OCI-LY3 (cell line): ENCODE measurements around the gene PIK3C2G.

Experiments used
- H2AFZ ChIP-seq: fragments of 200-600, 300-600 bp; shearing (Covaris generic); 2 replicates; pipeline ENCODE4 v1.6.0; 2014; ENCODE audit warnings: antibody characterized with exemption, low read depth, low read length
- H3K27ac ChIP-seq: fragments of 200-600, 300-600 bp; sonication (generic); 2 replicates; pipeline ENCODE4 v1.5.1; 2014; ENCODE audit warnings: mild to moderate bottlenecking, low read length, moderate library complexity, mixed read lengths
- H3K27me3 ChIP-seq: fragments of 200-600, 300-600 bp; sonication (generic); 2 replicates; pipeline ENCODE4 v1.6.1; 2014; ENCODE audit warnings: low read depth, low read length, mixed read lengths
- H3K36me3 ChIP-seq: fragments of 200-600, 300-600 bp; sonication (generic); replicated peaks from 2 replicates; pipeline ENCODE3; 2014; ENCODE audit warnings: low read depth, low read length, mixed read lengths
- H3K4me1 ChIP-seq: fragments of 300-600, 200-600 bp; sonication (generic); 2 replicates; pipeline ENCODE4 v1.6.1; 2014; ENCODE audit warnings: low read length, mixed read lengths
- H3K4me2 ChIP-seq: fragments of 200-600, 300-600 bp; sonication (generic); 2 replicates; pipeline ENCODE4 v1.6.1; 2014; ENCODE audit warnings: low read length, mixed read lengths
- H3K4me3 ChIP-seq: fragments of 300-600, 200-600 bp; sonication (generic); 2 replicates; pipeline ENCODE4 v1.5.1; 2014; ENCODE audit warnings: antibody characterized with exemption, mild to moderate bottlenecking, low read length, moderate library complexity
- H3K79me2 ChIP-seq: fragments of 300-600, 200-600 bp; shearing (Covaris generic); 2 replicates; pipeline ENCODE4 v1.6.1; 2014; ENCODE audit warnings: mild to moderate bottlenecking, low read length, mixed read lengths
- H3K9ac ChIP-seq: fragments of 300-600, 200-600 bp; shearing (Covaris generic); 2 replicates; pipeline ENCODE4 v1.6.0; 2014; ENCODE audit warnings: mild to moderate bottlenecking, low read length, moderate library complexity
- H3K9me3 ChIP-seq: fragments of 200-600, 300-600 bp; shearing (Covaris generic); 2 replicates; pipeline ENCODE4 v1.6.1; 2014; ENCODE audit warnings: low read length, mixed read lengths; ENCODE audit not compliant: insufficient read depth
- H4K20me1 ChIP-seq: fragments of 200-600, 300-600 bp; sonication (generic); 2 replicates; pipeline ENCODE4 v1.6.1; 2016; ENCODE audit warnings: low read length, mixed read lengths; ENCODE audit not compliant: insufficient read depth
- EZH2phosphoT487 ChIP-seq: fragments of 200-600 bp; shearing (Covaris generic); IDR thresholded peaks from 2 replicates; pipeline ENCODE4 v1.6.1; 2018; ENCODE audit warnings: antibody characterized with exemption, mixed run types, low read depth
- TF ChIP-seq, protein P1 (sequence below): fragments of 200-600, 300-600 bp; sonication (generic); IDR thresholded peaks from 2 replicates; pipeline ENCODE4 v1.5.1; 2014; ENCODE audit warnings: antibody characterized with exemption, low read length, low read depth

PIK3C2G gene

DNA sequence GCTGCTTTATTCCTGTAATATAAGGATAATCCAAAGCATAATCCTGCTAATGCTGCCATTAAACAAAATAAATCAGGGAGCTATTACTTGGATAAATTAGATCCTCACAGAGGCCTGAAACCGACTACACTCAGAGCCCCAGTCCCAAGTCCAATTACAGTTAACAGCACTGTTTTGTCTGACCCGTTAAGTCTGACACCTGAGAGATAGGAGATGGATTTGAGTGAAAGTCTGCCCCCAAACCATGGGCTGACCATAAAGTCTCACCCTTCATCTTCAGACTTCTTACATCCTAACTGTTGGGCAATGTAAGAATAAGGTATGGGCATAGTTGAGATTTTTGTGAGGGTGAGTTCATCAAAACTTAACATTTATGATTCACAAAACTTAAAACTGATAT, 294.8 kb downstream of the PIK3C2G start:
- Histone ChIP-seq H3K9me3 (no peaks in the 10 kb centered on the region), H3K79me2 (no peaks in the 10 kb centered on the region), H3K4me1 (no peaks in the 10 kb centered on the region), H3K27ac (no peak overlapping the region), H2AFZ (no peak overlapping the region), H3K27me3 (no peaks in the 10 kb centered on the region), H3K9ac (no peak overlapping the region), H3K4me2 (no peak overlapping the region), H3K4me3 (no peak overlapping the region), H4K20me1 (no peaks in the 10 kb centered on the region), H3K36me3 (no peaks in the 10 kb centered on the region)
- TF ChIP-seq, protein P1, sequence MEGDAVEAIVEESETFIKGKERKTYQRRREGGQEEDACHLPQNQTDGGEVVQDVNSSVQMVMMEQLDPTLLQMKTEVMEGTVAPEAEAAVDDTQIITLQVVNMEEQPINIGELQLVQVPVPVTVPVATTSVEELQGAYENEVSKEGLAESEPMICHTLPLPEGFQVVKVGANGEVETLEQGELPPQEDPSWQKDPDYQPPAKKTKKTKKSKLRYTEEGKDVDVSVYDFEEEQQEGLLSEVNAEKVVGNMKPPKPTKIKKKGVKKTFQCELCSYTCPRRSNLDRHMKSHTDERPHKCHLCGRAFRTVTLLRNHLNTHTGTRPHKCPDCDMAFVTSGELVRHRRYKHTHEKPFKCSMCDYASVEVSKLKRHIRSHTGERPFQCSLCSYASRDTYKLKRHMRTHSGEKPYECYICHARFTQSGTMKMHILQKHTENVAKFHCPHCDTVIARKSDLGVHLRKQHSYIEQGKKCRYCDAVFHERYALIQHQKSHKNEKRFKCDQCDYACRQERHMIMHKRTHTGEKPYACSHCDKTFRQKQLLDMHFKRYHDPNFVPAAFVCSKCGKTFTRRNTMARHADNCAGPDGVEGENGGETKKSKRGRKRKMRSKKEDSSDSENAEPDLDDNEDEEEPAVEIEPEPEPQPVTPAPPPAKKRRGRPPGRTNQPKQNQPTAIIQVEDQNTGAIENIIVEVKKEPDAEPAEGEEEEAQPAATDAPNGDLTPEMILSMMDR: no peak
- TF ChIP-seq EZH2phosphoT487: no peak

DNA sequence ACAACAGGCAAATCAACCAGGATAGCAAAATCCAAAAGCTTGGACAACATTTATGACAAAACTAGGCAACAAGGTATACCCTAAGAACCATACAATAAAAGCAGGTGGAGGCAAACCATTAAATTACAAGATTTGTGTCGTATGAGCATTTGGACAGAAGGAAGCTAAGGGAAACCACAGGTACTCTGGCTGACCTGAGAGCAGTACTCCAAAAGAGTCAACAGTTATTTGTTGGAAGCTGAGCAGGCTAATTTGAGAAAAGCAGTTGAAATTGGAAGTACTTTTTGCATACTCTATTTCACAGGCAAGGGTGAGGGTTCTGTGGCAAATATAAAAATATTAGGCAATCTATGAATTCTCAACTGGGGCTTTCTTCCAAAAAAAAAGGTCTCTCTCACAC, 297.9 kb downstream of the PIK3C2G start:
- Histone ChIP-seq H3K27me3 (no peaks in the 10 kb centered on the region), H3K79me2 (no peaks in the 10 kb centered on the region), H3K4me2 (no peak overlapping the region), H2AFZ (no peak overlapping the region), H3K36me3 (no peaks in the 10 kb centered on the region), H3K9ac (no peak overlapping the region), H4K20me1 (no peaks in the 10 kb centered on the region), H3K4me1 (no peaks in the 10 kb centered on the region), H3K9me3 (no peaks in the 10 kb centered on the region), H3K27ac (no peak overlapping the region), H3K4me3 (no peak overlapping the region)
- no peak for TF ChIP-seq EZH2phosphoT487
- TF ChIP-seq, protein P1: no peak

- no peak for TF ChIP-seq EZH2phosphoT487
- TF ChIP-seq, protein P1: no peak
- Histone ChIP-seq H2AFZ (no peak overlapping the region), H3K4me3 (no peak overlapping the region), H3K4me2 (no peak overlapping the region), H3K4me1 (no peaks in the 10 kb centered on the region), H3K9me3 (no peaks in the 10 kb centered on the region), H3K36me3 (no peaks in the 10 kb centered on the region), H3K9ac (no peak overlapping the region), H3K27ac (no peak overlapping the region), H3K79me2 (no peaks in the 10 kb centered on the region), H4K20me1 (no peaks in the 10 kb centered on the region), H3K27me3 (no peaks in the 10 kb centered on the region)
Measured at GRCh38 chr12:18562531-18562930, 301.2 kb downstream of the PIK3C2G start.

GRCh38 chr12:18564306-18564705, 303.0 kb downstream of the PIK3C2G start:
- Histone ChIP-seq H4K20me1 (no peaks in the 10 kb centered on the region), H3K79me2 (no peaks in the 10 kb centered on the region), H3K36me3 (no peaks in the 10 kb centered on the region), H3K4me2 (no peak overlapping the region), H3K9ac (no peak overlapping the region), H3K9me3 (no peaks in the 10 kb centered on the region), H3K27ac (no peak overlapping the region), H3K4me1 (no peaks in the 10 kb centered on the region), H2AFZ (no peak overlapping the region), H3K4me3 (no peak overlapping the region), H3K27me3 (no peaks in the 10 kb centered on the region)
- TF ChIP-seq, protein P1: no peak
- TF ChIP-seq EZH2phosphoT487: no peak
